ENCODE data around the gene RNF150.

The RNF150 gene

GRCh38 chr4:140963883-140964282 lies 169.4 kb downstream of the RNF150 start:
- H3K9me3 ChIP-seq (ENCODE audit: insufficient read depth, low read length), result no peaks in the 10 kb centered on the region
- no peaks in the 10 kb centered on the region for H3K27me3 ChIP-seq (ENCODE audit: insufficient read depth, insufficient read length)
- H3K4me3 ChIP-seq (ENCODE audit: insufficient read length, low read depth), result no peak overlapping the region
- no peaks in the 10 kb centered on the region for H3K4me1 ChIP-seq (ENCODE audit: insufficient read depth, insufficient read length)
- DNase-seq (ENCODE audit: low read depth, low spot score), result no peak
- H3K36me3 ChIP-seq (ENCODE audit: insufficient read depth, insufficient read length, low read length), result no peaks in the 10 kb centered on the region
- TF ChIP-seq YY1 (IDR thresholded peaks at IDR 0.05; ENCODE audit: insufficient read depth, insufficient read length) (no peak), SUZ12 (IDR thresholded peaks at IDR 0.05; ENCODE audit: extremely low read depth, insufficient read depth, insufficient read length) (no peak), ZNF274 (IDR thresholded peaks at IDR 0.05; ENCODE audit: low read depth, low read length) (no peak)
- H3K9ac ChIP-seq (ENCODE audit: insufficient read length, low read depth), result no peak overlapping the region

- no peaks in the 10 kb centered on the region for H3K4me1 ChIP-seq (ENCODE audit: insufficient read depth, insufficient read length)
- H3K9me3 ChIP-seq (ENCODE audit: insufficient read depth, low read length), result no peaks in the 10 kb centered on the region
- no peak for TF ChIP-seq ZNF274 (IDR thresholded peaks at IDR 0.05; ENCODE audit: low read depth, low read length)
- no peak for TF ChIP-seq SUZ12 (IDR thresholded peaks at IDR 0.05; ENCODE audit: extremely low read depth, insufficient read depth, insufficient read length)
- DNase-seq (ENCODE audit: low read depth, low spot score), result no peak
- H3K4me3 ChIP-seq (ENCODE audit: insufficient read length, low read depth), result no peak overlapping the region
- no peak overlapping the region for H3K9ac ChIP-seq (ENCODE audit: insufficient read length, low read depth)
- H3K36me3 ChIP-seq (ENCODE audit: insufficient read depth, insufficient read length, low read length), result no peaks in the 10 kb centered on the region
- no peaks in the 10 kb centered on the region for H3K27me3 ChIP-seq (ENCODE audit: insufficient read depth, insufficient read length)
These were observed 177.6 kb downstream of the RNF150 start for GRCh38 chr4:140955641-140956040.

- Histone ChIP-seq H3K36me3 (ENCODE audit: insufficient read depth, insufficient read length, low read length) (no peaks in the 10 kb centered on the region), H3K4me1 (ENCODE audit: insufficient read depth, insufficient read length) (no peaks in the 10 kb centered on the region), H3K9ac (ENCODE audit: insufficient read length, low read depth) (no peak overlapping the region), H3K9me3 (ENCODE audit: insufficient read depth, low read length) (no peaks in the 10 kb centered on the region), H3K4me3 (ENCODE audit: insufficient read length, low read depth) (no peak overlapping the region), H3K27me3 (ENCODE audit: insufficient read depth, insufficient read length) (no peaks in the 10 kb centered on the region)
- no peak for DNase-seq (ENCODE audit: low read depth, low spot score)
- TF ChIP-seq ZNF274 (IDR thresholded peaks at IDR 0.05; ENCODE audit: low read depth, low read length) (no peak), SUZ12 (IDR thresholded peaks at IDR 0.05; ENCODE audit: extremely low read depth, insufficient read depth, insufficient read length) (no peak), YY1 (IDR thresholded peaks at IDR 0.05; ENCODE audit: insufficient read depth, insufficient read length) (no peak)
These were observed 180.6 kb downstream of the RNF150 start for GRCh38 chr4:140952717-140953116.

GRCh38 chr4:140947506-140947905 lies 185.8 kb downstream of the RNF150 start:
- TF ChIP-seq SUZ12 (IDR thresholded peaks at IDR 0.05; ENCODE audit: extremely low read depth, insufficient read depth, insufficient read length), result no peak
- no peak for TF ChIP-seq YY1 (IDR thresholded peaks at IDR 0.05; ENCODE audit: insufficient read depth, insufficient read length)
- no peak for TF ChIP-seq ZNF274 (IDR thresholded peaks at IDR 0.05; ENCODE audit: low read depth, low read length)
- no peaks in the 10 kb centered on the region for H3K4me1 ChIP-seq (ENCODE audit: insufficient read depth, insufficient read length)
- H3K9me3 ChIP-seq (ENCODE audit: insufficient read depth, low read length), result no peaks in the 10 kb centered on the region
- no peak overlapping the region for H3K9ac ChIP-seq (ENCODE audit: insufficient read length, low read depth)
- no peak for DNase-seq (ENCODE audit: low read depth, low spot score)
- no peak overlapping the region for H3K4me3 ChIP-seq (ENCODE audit: insufficient read length, low read depth)
- H3K27me3 ChIP-seq (ENCODE audit: insufficient read depth, insufficient read length), result no peaks in the 10 kb centered on the region
- no peaks in the 10 kb centered on the region for H3K36me3 ChIP-seq (ENCODE audit: insufficient read depth, insufficient read length, low read length)

GRCh38 chr4:140945106-140945505 lies 188.2 kb downstream of the RNF150 start:
- no peak for TF ChIP-seq ZNF274 (IDR thresholded peaks at IDR 0.05; ENCODE audit: low read depth, low read length)
- no peak for TF ChIP-seq SUZ12 (IDR thresholded peaks at IDR 0.05; ENCODE audit: extremely low read depth, insufficient read depth, insufficient read length)
- TF ChIP-seq YY1 (IDR thresholded peaks at IDR 0.05; ENCODE audit: insufficient read depth, insufficient read length), result no peak
- Histone ChIP-seq H3K9me3 (ENCODE audit: insufficient read depth, low read length) (no peaks in the 10 kb centered on the region), H3K36me3 (ENCODE audit: insufficient read depth, insufficient read length, low read length) (no peaks in the 10 kb centered on the region), H3K27me3 (ENCODE audit: insufficient read depth, insufficient read length) (no peaks in the 10 kb centered on the region), H3K9ac (ENCODE audit: insufficient read length, low read depth) (no peak overlapping the region), H3K4me3 (ENCODE audit: insufficient read length, low read depth) (no peak overlapping the region), H3K4me1 (ENCODE audit: insufficient read depth, insufficient read length) (no peaks in the 10 kb centered on the region)
- no peak for DNase-seq (ENCODE audit: low read depth, low spot score)

GRCh38 chr4:140944572-140944971 lies 188.7 kb downstream of the RNF150 start:
- no peak for DNase-seq (ENCODE audit: low read depth, low spot score)

GRCh38 chr4:140944199-140944515 lies 189.1 kb downstream of the RNF150 start:
- DNase-seq (ENCODE audit: low read depth, low spot score), result no peak
- Histone ChIP-seq H3K9me3 (ENCODE audit: insufficient read depth, low read length) (no peaks in the 10 kb centered on the region), H3K4me1 (ENCODE audit: insufficient read depth, insufficient read length) (no peaks in the 10 kb centered on the region), H3K9ac (ENCODE audit: insufficient read length, low read depth) (no peak overlapping the region), H3K4me3 (ENCODE audit: insufficient read length, low read depth) (no peak overlapping the region), H3K36me3 (ENCODE audit: insufficient read depth, insufficient read length, low read length) (no peaks in the 10 kb centered on the region), H3K27me3 (ENCODE audit: insufficient read depth, insufficient read length) (no peaks in the 10 kb centered on the region)
- TF ChIP-seq YY1 (IDR thresholded peaks at IDR 0.05; ENCODE audit: insufficient read depth, insufficient read length), result no peak
- TF ChIP-seq SUZ12 (IDR thresholded peaks at IDR 0.05; ENCODE audit: extremely low read depth, insufficient read depth, insufficient read length), result no peak
- TF ChIP-seq ZNF274 (IDR thresholded peaks at IDR 0.05; ENCODE audit: low read depth, low read length), result no peak

More at GRCh38 chr4:140944572-140944971, 188.7 kb downstream of the RNF150 start:
- H3K36me3 ChIP-seq (ENCODE audit: insufficient read depth, insufficient read length, low read length), result no peaks in the 10 kb centered on the region
- no peak overlapping the region for H3K4me3 ChIP-seq (ENCODE audit: insufficient read length, low read depth)
- H3K27me3 ChIP-seq (ENCODE audit: insufficient read depth, insufficient read length), result no peaks in the 10 kb centered on the region
- no peaks in the 10 kb centered on the region for H3K9me3 ChIP-seq (ENCODE audit: insufficient read depth, low read length)
- no peak overlapping the region for H3K9ac ChIP-seq (ENCODE audit: insufficient read length, low read depth)
- TF ChIP-seq SUZ12 (IDR thresholded peaks at IDR 0.05; ENCODE audit: extremely low read depth, insufficient read depth, insufficient read length) (no peak), YY1 (IDR thresholded peaks at IDR 0.05; ENCODE audit: insufficient read depth, insufficient read length) (no peak)
- H3K4me1 ChIP-seq (ENCODE audit: insufficient read depth, insufficient read length), result no peaks in the 10 kb centered on the region

All from NT2/D1 (cell line).